SK-N-SH treated with all-trans-retinoic acid at 6 μM for 48 hours (cell line): ENCODE results near the gene DDX25.

Source experiments
- ATAC-seq: fragments of 200-7000 bp; cut with Tn5 transposase; 3 replicates; pipeline ENCODE4 v1.9.1; 2020; ENCODE audit warnings: mild to moderate bottlenecking, moderate library complexity
- ARNTL ChIP-seq: fragments of 450-650 bp; formaldehyde crosslinking; IDR thresholded peaks from 2 replicates; pipeline ENCODE4 v1.5.0; 2020; ENCODE audit warnings: low read depth, mild to moderate bottlenecking, moderate library complexity, borderline replicate concordance
- BACH2 ChIP-seq: fragments of 250-450 bp; sonication (Bioruptor Pico); IDR thresholded peaks from 2 replicates; pipeline ENCODE4 v1.9.0; 2021; ENCODE audit warnings: mild to moderate bottlenecking, borderline replicate concordance
- CREB5 ChIP-seq: fragments of 250-450 bp; sonication (Bioruptor Pico); IDR thresholded peaks from 2 replicates; pipeline ENCODE4 v1.5.1; 2020; ENCODE audit warnings: low read depth, mild to moderate bottlenecking, moderate library complexity
- CSDC2 ChIP-seq: fragments of 250-450 bp; sonication (Bioruptor Pico); IDR thresholded peaks from 2 replicates; pipeline ENCODE4 v1.5.0; 2020; ENCODE audit warnings: mild to moderate bottlenecking, moderate library complexity
- CSRNP3 ChIP-seq: fragments of 250-450 bp; sonication (Bioruptor Pico); IDR thresholded peaks from 2 replicates; pipeline ENCODE4 v1.5.1; 2021; ENCODE audit warnings: mild to moderate bottlenecking, moderate library complexity
- ESRRG ChIP-seq: fragments of 250-450 bp; sonication (Bioruptor Pico); IDR thresholded peaks from 2 replicates; pipeline ENCODE4 v1.6.1; 2021; ENCODE audit warnings: mild to moderate bottlenecking
- GLIS3 ChIP-seq: fragments of 250-450 bp; sonication (Bioruptor Pico); IDR thresholded peaks from 2 replicates; pipeline ENCODE4 v1.5.0; 2020; ENCODE audit warnings: mild to moderate bottlenecking, moderate library complexity
- ISL1 ChIP-seq: fragments of 250-450 bp; sonication (Bioruptor Pico); IDR thresholded peaks from 2 replicates; pipeline ENCODE4 v2.1.2; 2022; ENCODE audit warnings: mild to moderate bottlenecking, moderate library complexity
- OSR1 ChIP-seq: fragments of 250-450 bp; sonication (Bioruptor Pico); IDR thresholded peaks from 2 replicates; pipeline ENCODE4 v1.8.0; 2022; ENCODE audit warnings: moderate library complexity, mild to moderate bottlenecking, inconsistent platforms
- POU6F1 ChIP-seq: fragments of 250-450 bp; sonication (Bioruptor Pico); IDR thresholded peaks from 2 replicates; pipeline ENCODE4 v1.8.0; 2021; ENCODE audit warnings: low read depth, mild to moderate bottlenecking, moderate library complexity, borderline replicate concordance
- PPARA ChIP-seq: fragments of 250-450 bp; sonication (Bioruptor Pico); IDR thresholded peaks from 2 replicates; pipeline ENCODE4 v1.5.0; 2020; ENCODE audit warnings: mild to moderate bottlenecking, borderline replicate concordance
- RARB ChIP-seq: fragments of 250-450 bp; sonication (Bioruptor Pico); IDR thresholded peaks from 2 replicates; pipeline ENCODE4 v1.8.0; 2021; ENCODE audit warnings: mild to moderate bottlenecking, moderate library complexity
- SNAI2 ChIP-seq: fragments of 250-450 bp; sonication (Bioruptor Pico); IDR thresholded peaks from 2 replicates; pipeline ENCODE4 v1.5.0; 2020; ENCODE audit warnings: mild to moderate bottlenecking, moderate library complexity
- TCF4 ChIP-seq: fragments of 250-450 bp; sonication (Bioruptor Pico); IDR thresholded peaks from 2 replicates; pipeline ENCODE4 v1.8.0; 2021; ENCODE audit warnings: mild to moderate bottlenecking, moderate library complexity, borderline replicate concordance
- TOX ChIP-seq: fragments of 250-450 bp; sonication (Bioruptor Pico); IDR thresholded peaks from 2 replicates; pipeline ENCODE4 v1.8.0; 2021; ENCODE audit warnings: mild to moderate bottlenecking, moderate library complexity, borderline replicate concordance
- TSHZ2 ChIP-seq: fragments of 250-450 bp; sonication (Bioruptor Pico); IDR thresholded peaks from 2 replicates; pipeline ENCODE4 v1.5.0; 2020; ENCODE audit warnings: mild to moderate bottlenecking, moderate library complexity
- ZC3H10 ChIP-seq: fragments of 250-450 bp; sonication (Bioruptor Pico); IDR thresholded peaks from 2 replicates; pipeline ENCODE4 v1.5.1; 2021; ENCODE audit warnings: mild to moderate bottlenecking, moderate library complexity
- ZFP3 ChIP-seq: fragments of 250-450 bp; sonication (Bioruptor Pico); IDR thresholded peaks from 2 replicates; pipeline ENCODE4 v1.5.0; 2020; ENCODE audit warnings: mild to moderate bottlenecking, moderate library complexity
- ZFP30 ChIP-seq: fragments of 450-650 bp; formaldehyde crosslinking; IDR thresholded peaks from 2 replicates; pipeline ENCODE4 v1.5.0; 2022; ENCODE audit warnings: mild to moderate bottlenecking, moderate library complexity
- ZNF565 ChIP-seq: fragments of 450-650 bp; formaldehyde crosslinking; conservative IDR thresholded peaks from 2 replicates; pipeline ENCODE4 v1.5.0; 2020; ENCODE audit warnings: low read depth, mild to moderate bottlenecking, moderate library complexity
- ZNF70 ChIP-seq: fragments of 450-650 bp; formaldehyde crosslinking; IDR thresholded peaks from 2 replicates; pipeline ENCODE4 v1.5.0; 2020; ENCODE audit warnings: mild to moderate bottlenecking, moderate library complexity
- ZNF8 ChIP-seq: fragments of 450-650 bp; formaldehyde crosslinking; IDR thresholded peaks from 2 replicates; pipeline ENCODE4 v1.5.0; 2020; ENCODE audit warnings: mild to moderate bottlenecking, moderate library complexity

Gene DDX25

GRCh38 chr11:125892994-125893393 lies 11.3 kb upstream of the DDX25 start:
- ATAC-seq, result no peak
- no peak for TF ChIP-seq ZNF70 (CRISPR knock-in tag)
- TF ChIP-seq ZC3H10, result no peak
- TF ChIP-seq CREB5 (CRISPR knock-in tag), result no peak
- TF ChIP-seq OSR1 (CRISPR knock-in tag), result no peak
- TF ChIP-seq SNAI2 (CRISPR knock-in tag), result no peak
- TF ChIP-seq ESRRG (CRISPR knock-in tag), result no peak
- TF ChIP-seq ZNF8, result no peak
- TF ChIP-seq CSDC2 (CRISPR knock-in tag), result no peak
- no peak for TF ChIP-seq GLIS3 (CRISPR knock-in tag)
- no peak for TF ChIP-seq ZFP30 (CRISPR knock-in tag)
- no peak for TF ChIP-seq ARNTL (CRISPR knock-in tag)
- TF ChIP-seq ISL1 (CRISPR knock-in tag), result no peak
- no peak for TF ChIP-seq ZNF565
- no peak for TF ChIP-seq BACH2 (CRISPR knock-in tag)
- TF ChIP-seq POU6F1 (CRISPR knock-in tag), result no peak
- TF ChIP-seq TOX, result no peak
- no peak for TF ChIP-seq PPARA
- TF ChIP-seq, all 23 proteins: peak for 0

- TF ChIP-seq ZFP3 (no peak), RARB (CRISPR knock-in tag) (no peak), TCF4 (CRISPR knock-in tag) (no peak), ZNF70 (CRISPR knock-in tag) (no peak), ISL1 (CRISPR knock-in tag) (no peak), BACH2 (CRISPR knock-in tag) (no peak), GLIS3 (CRISPR knock-in tag) (no peak), OSR1 (CRISPR knock-in tag) (no peak), ZNF8 (no peak), PPARA (no peak), ESRRG (CRISPR knock-in tag) (no peak), TOX (no peak), SNAI2 (CRISPR knock-in tag) (no peak), CSDC2 (CRISPR knock-in tag) (no peak), TSHZ2 (no peak), CSRNP3 (no peak)
- ATAC-seq, result no peak
Measured at GRCh38 chr11:125901872-125902271, 2.4 kb upstream of the DDX25 start.

GRCh38 chr11:125902277-125902926 lies 1.9 kb upstream of the DDX25 start:
- TF ChIP-seq ZNF8, result no peak
- no peak for TF ChIP-seq CREB5 (CRISPR knock-in tag)
- no peak for TF ChIP-seq SNAI2 (CRISPR knock-in tag)
- no peak for TF ChIP-seq TCF4 (CRISPR knock-in tag)
- no peak for TF ChIP-seq BACH2 (CRISPR knock-in tag)
- TF ChIP-seq ZNF565, result no peak
- no peak for TF ChIP-seq ISL1 (CRISPR knock-in tag)
- peak; percentile 57 for ATAC-seq
